WI38 (cell line): ENCODE data around the gene DVL2.

Source experiments
- H3K4me3 ChIP-seq: 2 replicates; pipeline ENCODE4 v1.5.1; 2011; ENCODE audit warnings: low read depth, mild to moderate bottlenecking, control low read depth, low read length
- TF ChIP-seq, protein P1 (sequence below): IDR thresholded peaks from 2 replicates; pipeline ENCODE4 v1.5.1; 2012; ENCODE audit warnings: low read depth, mild to moderate bottlenecking, control low read depth, low read length

The DVL2 gene

DNA sequence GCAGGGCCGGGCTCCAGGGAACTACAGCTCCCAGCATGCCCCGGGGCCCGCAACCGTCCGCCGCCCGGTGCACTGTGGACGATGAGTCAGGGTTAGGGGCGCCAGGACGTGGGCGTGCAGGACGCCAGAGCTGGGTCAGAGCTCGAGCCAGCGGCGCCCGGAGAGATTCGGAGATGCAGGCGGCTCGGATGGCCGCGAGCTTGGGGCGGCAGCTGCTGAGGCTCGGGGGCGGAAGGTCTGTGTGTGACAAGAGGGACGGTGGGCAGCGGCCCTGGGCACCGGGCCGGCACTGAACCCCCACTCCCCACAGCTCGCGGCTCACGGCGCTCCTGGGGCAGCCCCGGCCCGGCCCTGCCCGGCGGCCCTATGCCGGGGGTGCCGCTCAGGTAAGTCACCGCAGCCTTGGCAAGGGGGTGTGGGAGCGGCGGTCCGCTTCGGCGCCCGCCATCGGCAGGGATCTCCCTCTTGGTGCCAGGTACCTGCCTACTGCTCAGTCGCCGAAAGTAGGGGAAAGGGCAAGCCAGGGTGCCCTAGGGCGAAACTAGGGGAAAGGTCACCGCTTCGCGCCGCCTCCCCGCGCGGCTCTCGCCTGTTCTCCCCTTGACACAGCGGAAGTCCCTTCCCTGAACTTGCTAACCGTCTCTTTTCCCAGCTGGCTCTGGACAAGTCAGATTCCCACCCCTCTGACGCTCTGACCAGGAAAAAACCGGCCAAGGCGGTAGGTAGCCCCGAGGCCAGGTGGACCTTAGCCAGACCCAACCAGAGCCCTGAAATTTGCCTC lies 14.3 kb downstream of the DVL2 start, which contains the start of the genes ACADVL and DLG4:
ACADVL (plus strand) TSS at position 127 of the 781 bp plus-strand sequence; CDS start at position 174, 47 bp downstream.
DLG4 (minus strand) TSS at position 25 of the 781 bp plus-strand sequence.
- TF ChIP-seq, protein P1, sequence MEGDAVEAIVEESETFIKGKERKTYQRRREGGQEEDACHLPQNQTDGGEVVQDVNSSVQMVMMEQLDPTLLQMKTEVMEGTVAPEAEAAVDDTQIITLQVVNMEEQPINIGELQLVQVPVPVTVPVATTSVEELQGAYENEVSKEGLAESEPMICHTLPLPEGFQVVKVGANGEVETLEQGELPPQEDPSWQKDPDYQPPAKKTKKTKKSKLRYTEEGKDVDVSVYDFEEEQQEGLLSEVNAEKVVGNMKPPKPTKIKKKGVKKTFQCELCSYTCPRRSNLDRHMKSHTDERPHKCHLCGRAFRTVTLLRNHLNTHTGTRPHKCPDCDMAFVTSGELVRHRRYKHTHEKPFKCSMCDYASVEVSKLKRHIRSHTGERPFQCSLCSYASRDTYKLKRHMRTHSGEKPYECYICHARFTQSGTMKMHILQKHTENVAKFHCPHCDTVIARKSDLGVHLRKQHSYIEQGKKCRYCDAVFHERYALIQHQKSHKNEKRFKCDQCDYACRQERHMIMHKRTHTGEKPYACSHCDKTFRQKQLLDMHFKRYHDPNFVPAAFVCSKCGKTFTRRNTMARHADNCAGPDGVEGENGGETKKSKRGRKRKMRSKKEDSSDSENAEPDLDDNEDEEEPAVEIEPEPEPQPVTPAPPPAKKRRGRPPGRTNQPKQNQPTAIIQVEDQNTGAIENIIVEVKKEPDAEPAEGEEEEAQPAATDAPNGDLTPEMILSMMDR, result no peak

DNA sequence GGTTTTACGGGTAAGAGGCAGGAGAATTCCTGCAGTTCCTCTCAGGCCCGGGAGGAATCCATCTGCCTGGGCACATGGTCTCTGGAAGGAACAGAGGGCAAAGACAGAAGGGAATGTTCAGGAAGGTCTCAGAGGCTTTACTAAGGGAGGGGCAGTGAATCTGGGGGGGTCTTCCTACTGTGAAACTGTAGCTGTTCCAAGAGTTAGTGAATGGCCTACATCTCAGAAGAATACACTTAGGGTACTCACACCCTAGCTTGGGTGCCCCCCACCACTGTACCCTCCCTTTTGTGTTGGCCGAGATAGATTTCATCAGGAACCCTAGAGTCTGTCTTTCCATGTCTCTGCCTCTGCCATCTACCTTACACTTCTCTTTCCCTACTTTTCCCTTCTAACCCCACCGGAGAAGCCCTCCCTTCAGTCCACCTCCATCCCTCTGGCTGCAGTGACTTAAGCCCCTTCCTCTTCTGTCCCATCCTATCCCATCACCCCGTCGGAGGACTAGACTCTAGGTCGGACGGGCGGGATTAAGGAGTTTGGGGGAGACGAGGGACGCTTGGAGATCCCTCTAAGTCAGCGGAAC lies 15.0 kb downstream of the DVL2 start:
- TF ChIP-seq, protein P1, result no peak
- peak overlapping the region; percentile 92 for H3K4me3 ChIP-seq

More for the DNA sequence above, 14.3 kb downstream of the DVL2 start, which contains the start of the genes ACADVL and DLG4:
- peak within 1 kb of the TSS; percentile 92 for H3K4me3 ChIP-seq

DNA sequence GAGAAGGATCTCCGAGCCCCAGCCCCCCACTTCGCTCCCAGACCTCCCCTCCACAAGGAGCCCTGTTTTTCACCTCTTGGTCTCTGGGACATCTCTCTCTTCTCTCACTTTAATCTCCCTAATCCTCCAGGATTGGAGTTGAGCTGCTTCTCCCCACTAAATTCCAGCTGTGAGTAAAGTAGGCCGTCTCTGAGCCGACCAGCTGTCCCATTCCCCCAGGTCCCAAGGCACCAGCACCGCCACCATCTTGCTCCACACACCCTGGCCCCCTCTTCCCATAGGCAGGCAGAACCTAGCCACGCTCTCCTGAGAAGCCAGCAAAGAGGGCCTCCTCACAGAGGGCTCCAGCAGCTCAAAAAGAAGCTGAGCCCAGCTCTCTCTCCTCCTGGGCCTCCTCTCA lies 15.6 kb downstream of the DVL2 start:
- TF ChIP-seq, protein P1, result no peak
- H3K4me3 ChIP-seq, result no peak overlapping the region

DNA sequence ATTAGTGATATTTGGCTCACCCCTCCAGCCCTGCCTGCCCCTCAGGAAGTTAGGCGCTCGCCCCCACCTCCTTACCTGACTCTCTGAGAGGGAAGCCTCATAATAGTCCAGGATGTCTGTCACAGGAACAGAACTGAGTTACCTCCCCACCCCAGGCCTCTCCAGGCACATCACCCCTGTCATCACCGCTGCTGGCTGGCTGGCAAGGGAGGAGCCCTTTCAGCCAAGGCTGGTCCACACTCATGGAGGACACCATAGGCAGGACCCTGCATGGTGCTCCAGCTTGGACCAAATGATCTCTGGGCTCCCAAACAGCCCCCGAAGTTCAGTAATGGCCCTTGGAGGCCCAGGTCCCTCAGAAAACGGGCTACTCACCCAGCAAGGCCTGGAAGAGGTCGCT lies 16.2 kb downstream of the DVL2 start:
- peak overlapping the region; percentile 72 for H3K4me3 ChIP-seq
- TF ChIP-seq, protein P1, result no peak

- TF ChIP-seq, protein P1, result no peak
- H3K4me3 ChIP-seq, result peak overlapping the region; percentile 72
These were observed 17.0 kb downstream of the DVL2 start for GRCh38 chr17:7217113-7217987.

DNA sequence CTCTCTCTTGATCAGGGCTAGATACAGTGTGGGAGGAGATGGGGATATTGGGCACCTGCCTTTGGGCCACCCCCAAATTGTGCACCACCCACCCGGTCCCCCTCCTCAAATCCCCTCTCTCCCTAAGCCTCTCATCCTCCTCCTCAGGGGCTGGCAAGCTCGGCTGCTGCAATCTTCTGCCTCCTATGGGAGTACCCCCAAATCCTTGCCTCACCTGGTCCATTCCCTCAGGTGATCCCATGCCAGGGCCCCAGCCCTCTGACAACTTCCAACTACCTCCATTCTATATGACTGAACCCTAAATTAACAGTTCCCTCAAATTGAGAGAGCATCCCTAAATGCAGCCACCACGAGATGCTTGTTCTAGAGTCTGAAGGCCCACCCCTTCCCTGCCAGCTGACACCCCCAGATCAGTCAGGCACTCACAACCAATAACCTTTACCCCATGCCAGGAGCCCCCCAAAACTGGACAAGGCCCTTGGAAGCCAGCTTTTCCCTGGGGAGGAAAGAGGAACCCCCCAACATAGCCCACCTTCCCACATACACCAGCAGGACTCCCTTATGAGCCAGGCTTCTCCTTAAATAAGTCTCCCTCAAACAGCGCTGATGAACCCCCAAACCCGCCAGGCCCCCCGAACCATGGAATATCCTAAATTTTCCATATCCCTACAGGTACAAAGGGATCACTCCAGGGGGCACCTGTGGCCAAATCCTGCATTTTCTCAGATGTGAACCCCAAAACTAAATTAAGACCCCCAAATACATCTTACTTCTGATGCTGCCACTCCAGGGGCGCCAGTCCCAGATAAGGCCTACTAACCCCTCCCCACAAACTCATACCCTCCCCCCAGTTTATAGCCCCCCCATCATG lies 17.8 kb downstream of the DVL2 start:
- peak overlapping the region; percentile 72 for H3K4me3 ChIP-seq
- TF ChIP-seq, protein P1, result no peak
